Neuronal stem cell (in vitro differentiated cells): ENCODE measurements around the gene RNASE3.
"Not testable (repeated sequence)": the region's sequence is repeated elsewhere in the genome, so short reads cannot be mapped to it uniquely, and the experiment has no call there.

Source experiments
- DNase-seq: peaks from one replicate; pipeline ENCODE4 v3.0.0-alpha.2; 2013; ENCODE audit warnings: low spot score
- H2AFZ ChIP-seq: one replicate; pipeline ENCODE4 v1.6.1; 2013; ENCODE audit warnings: mild to moderate bottlenecking, low read length, inconsistent platforms
- H2AK5ac ChIP-seq: 2 replicates; pipeline ENCODE4 v1.6.1; 2013; ENCODE audit warnings: low read depth, mild to moderate bottlenecking, inconsistent platforms, low read length, moderate library complexity, mixed read lengths
- H2BK120ac ChIP-seq: 2 replicates; pipeline ENCODE4 v1.6.1; 2013; ENCODE audit warnings: low read depth, mild to moderate bottlenecking, inconsistent platforms, low read length, moderate library complexity, mixed read lengths
- H2BK12ac ChIP-seq: one replicate; pipeline ENCODE4 v1.6.1; 2013; ENCODE audit warnings: low read length, inconsistent platforms
- H2BK15ac ChIP-seq: 2 replicates; pipeline ENCODE4 v1.6.1; 2013; ENCODE audit warnings: mild to moderate bottlenecking, low read length, inconsistent platforms, mixed read lengths
- H2BK5ac ChIP-seq: one replicate; pipeline ENCODE4 v1.6.1; 2013; ENCODE audit warnings: inconsistent platforms, mild to moderate bottlenecking, low read length, moderate library complexity
- H3K14ac ChIP-seq: one replicate; pipeline ENCODE4 v1.6.1; 2013; ENCODE audit warnings: low read length, inconsistent platforms
- H3K18ac ChIP-seq: 2 replicates; pipeline ENCODE4 v1.6.1; 2013; ENCODE audit warnings: low read length, inconsistent platforms
- H3K23ac ChIP-seq: 2 replicates; pipeline ENCODE4 v1.6.1; 2013; ENCODE audit warnings: low read depth, mild to moderate bottlenecking, mixed read lengths, low read length, inconsistent platforms; ENCODE audit not compliant: poor library complexity
- H3K27ac ChIP-seq: replicated peaks from 3 replicates; pipeline ENCODE4 v1.5.1; 2013; ENCODE audit warnings: low read length, inconsistent platforms
- H3K27me3 ChIP-seq, 3 experiments: 2 replicates each; pipeline ENCODE4 v1.6.1; 2013; ENCODE audit warnings: low read length in 3 of 3, mild to moderate bottlenecking in 2 of 3, inconsistent platforms in 1 of 3, low read depth in 1 of 3, mixed read lengths in 1 of 3, moderate library complexity in 1 of 3; ENCODE audit not compliant: control insufficient read depth in 3 of 3, insufficient read depth in 3 of 3
- H3K36me3 ChIP-seq, 2 donors: replicated peaks in 1 of 2; 2 replicates each; pipeline ENCODE4 v1.6.1; 2013; ENCODE audit warnings: low read length in 2 of 2; ENCODE audit not compliant: control insufficient read depth in 2 of 2, insufficient read depth in 2 of 2
- H3K4ac ChIP-seq: 2 replicates; pipeline ENCODE4 v1.6.1; 2013; ENCODE audit warnings: inconsistent platforms, mild to moderate bottlenecking, low read length, moderate library complexity
- H3K4me1 ChIP-seq, 2 donors: 1 replicate in 1 of 2; 2 replicates in 1 of 2; pipeline ENCODE4 v1.6.1; 2013; ENCODE audit warnings: low read length in 2 of 2, low read depth in 1 of 2; ENCODE audit not compliant: control insufficient read depth in 2 of 2, insufficient read depth in 1 of 2
- H3K4me2 ChIP-seq: one replicate; pipeline ENCODE4 v1.6.1; 2013; ENCODE audit warnings: mild to moderate bottlenecking, low read length, inconsistent platforms; ENCODE audit not compliant: insufficient read depth, poor library complexity, severe bottlenecking
- H3K4me3 ChIP-seq, 2 donors: 2 replicates each; pipeline ENCODE4 v1.5.1; 2013; ENCODE audit warnings: low read length in 2 of 2, mild to moderate bottlenecking in 2 of 2, inconsistent platforms in 1 of 2, moderate library complexity in 1 of 2
- H3K79me1 ChIP-seq: one replicate; pipeline ENCODE4 v1.6.1; 2013; ENCODE audit warnings: low read depth, mild to moderate bottlenecking, inconsistent platforms, low read length, moderate library complexity
- H3K9ac ChIP-seq: one replicate; pipeline ENCODE4 v1.6.1; 2013; ENCODE audit warnings: mild to moderate bottlenecking, low read depth, low read length, inconsistent platforms; ENCODE audit not compliant: poor library complexity
- H3K9me3 ChIP-seq, 2 donors: replicated peaks in 1 of 2; 2 replicates each; pipeline versions ENCODE3 to v1.6.1; 2013; ENCODE audit warnings: low read length in 2 of 2, mild to moderate bottlenecking in 2 of 2, inconsistent platforms in 1 of 2, low read depth in 1 of 2, mixed read lengths in 1 of 2, moderate library complexity in 1 of 2; ENCODE audit not compliant: control insufficient read depth in 2 of 2, insufficient read depth in 1 of 2
- H4K8ac ChIP-seq: one replicate; pipeline ENCODE4 v1.6.1; 2013; ENCODE audit warnings: low read depth, mild to moderate bottlenecking, inconsistent platforms, low read length, moderate library complexity
- H4K91ac ChIP-seq: one replicate; pipeline ENCODE4 v1.6.1; 2013; ENCODE audit warnings: low read length, low read depth, mild to moderate bottlenecking, inconsistent platforms; ENCODE audit not compliant: poor library complexity
- WGBS, 2 donors: extraction: QIAGEN DNeasy Blood & Tissue Kit; methylation state at CpG; one replicate each; pipeline ENCODE4 v1.1.7; 2013; ENCODE audit warnings: missing lambda C conversion rate in 2 of 2, mixed read lengths in 1 of 2; ENCODE audit not compliant: insufficient read length in 2 of 2, insufficient replicate concordance in 1 of 2; ENCODE audit errors: extremely low coverage in 2 of 2; 5-methylcytosine and 5-hydroxymethylcytosine counted together

Gene RNASE3

GRCh38 chr14:20895322-20895721, 4.1 kb downstream of the RNASE3 start:
- not testable (repeated sequence) for H3K36me3 ChIP-seq, H3K27ac ChIP-seq, H3K4me3 ChIP-seq, H4K91ac ChIP-seq, H2BK15ac ChIP-seq, DNase-seq, H3K9me3 ChIP-seq, H2BK5ac ChIP-seq, H3K79me1 ChIP-seq, H4K8ac ChIP-seq, H2BK12ac ChIP-seq, H2AK5ac ChIP-seq, H3K14ac ChIP-seq, H2AFZ ChIP-seq, H2BK120ac ChIP-seq, H3K18ac ChIP-seq, H3K4me1 ChIP-seq, H3K23ac ChIP-seq, H3K9ac ChIP-seq, H3K4ac ChIP-seq, H3K4me2 ChIP-seq
- peaks cover 0 to 38% (median 0%) of the 10 kb centered on the region in 3 experiments for H3K27me3 ChIP-seq
- no CpG with 5 or more reads among the region's 1 CpG for WGBS, 2 donors

GRCh38 chr14:20904393-20905029, 13.3 kb downstream of the RNASE3 start:
- Histone ChIP-seq H2BK120ac (no peak overlapping the region), H2AFZ (no peak overlapping the region), H3K27me3 (peaks cover 0 to 2% (median 0%) of the 10 kb centered on the region in 3 experiments), H4K8ac (no peak overlapping the region), H3K4me1 (peaks cover 0 to 6% of the 10 kb centered on the region in 2 donors), H3K18ac (no peak overlapping the region), H3K4me2 (no peak overlapping the region), H2BK5ac (no peak overlapping the region), H3K4me3 (no peak overlapping the region), H3K23ac (no peak overlapping the region), H2BK15ac (peak overlapping the region; percentile 75), H4K91ac (no peak overlapping the region), H3K14ac (no peak overlapping the region), H3K9me3 (no peaks in the 10 kb centered on the region), H3K9ac (peak overlapping the region; percentile 63), H3K79me1 (no peaks in the 10 kb centered on the region), H3K4ac (no peak overlapping the region), H3K36me3 (no peaks in the 10 kb centered on the region), H2BK12ac (no peak overlapping the region), H2AK5ac (no peak overlapping the region), H3K27ac (no peak overlapping the region)
- peak; percentile 36 for DNase-seq
- WGBS, 2 donors: no CpG with 5 or more reads among the region's 4 CpGs

- H3K79me1 ChIP-seq: no peaks in the 10 kb centered on the region
- H3K9me3 ChIP-seq: no peaks in the 10 kb centered on the region
- no peak overlapping the region for H3K4ac ChIP-seq
- H3K36me3 ChIP-seq: no peaks in the 10 kb centered on the region
- H2BK120ac ChIP-seq: no peak overlapping the region
- H3K4me2 ChIP-seq: no peak overlapping the region
- H4K8ac ChIP-seq: no peak overlapping the region
- no peak overlapping the region for H3K14ac ChIP-seq
- no peak overlapping the region for H4K91ac ChIP-seq
- H3K23ac ChIP-seq: no peak overlapping the region
- WGBS, 2 donors: no CpG with 5 or more reads among the region's 2 CpGs
- H2AFZ ChIP-seq: no peak overlapping the region
- no peak overlapping the region for H2BK12ac ChIP-seq
- peaks cover 0 to 2% (median 0%) of the 10 kb centered on the region in 3 experiments for H3K27me3 ChIP-seq
- H3K4me1 ChIP-seq: peaks cover 0 to 6% of the 10 kb centered on the region in 2 donors
- H2BK15ac ChIP-seq: no peak overlapping the region
- H3K4me3 ChIP-seq: no peak overlapping the region
- H3K18ac ChIP-seq: no peak overlapping the region
- no peak overlapping the region for H3K27ac ChIP-seq
- no peak overlapping the region for H3K9ac ChIP-seq
- no peak overlapping the region for H2AK5ac ChIP-seq
- no peak overlapping the region for H2BK5ac ChIP-seq
- DNase-seq: no peak
Observed at GRCh38 chr14:20905676-20906075, 14.5 kb downstream of the RNASE3 start.

- Histone ChIP-seq H3K14ac (no peak overlapping the region), H3K4me1 (peaks cover 0 to 6% of the 10 kb centered on the region in 2 donors), H3K79me1 (no peaks in the 10 kb centered on the region), H3K9ac (no peak overlapping the region), H3K9me3 (no peaks in the 10 kb centered on the region), H4K8ac (no peak overlapping the region), H2AK5ac (no peak overlapping the region), H2BK15ac (no peak overlapping the region), H2BK5ac (no peak overlapping the region), H3K36me3 (no peaks in the 10 kb centered on the region), H4K91ac (no peak overlapping the region), H3K27ac (no peak overlapping the region), H3K4ac (no peak overlapping the region), H3K4me3 (no peak overlapping the region), H3K23ac (no peak overlapping the region), H3K4me2 (no peak overlapping the region), H2AFZ (no peak overlapping the region), H2BK120ac (no peak overlapping the region), H2BK12ac (no peak overlapping the region), H3K18ac (no peak overlapping the region), H3K27me3 (peaks cover 0 to 1% (median 0%) of the 10 kb centered on the region in 3 experiments)
- DNase-seq: no peak
- no CpG with 5 or more reads among the region's 1 CpG for WGBS, 2 donors
Observed at GRCh38 chr14:20907214-20907613, 16.0 kb downstream of the RNASE3 start.
